Measurements from ENCODE around the gene EHD4.

EHD4 gene

DNA sequence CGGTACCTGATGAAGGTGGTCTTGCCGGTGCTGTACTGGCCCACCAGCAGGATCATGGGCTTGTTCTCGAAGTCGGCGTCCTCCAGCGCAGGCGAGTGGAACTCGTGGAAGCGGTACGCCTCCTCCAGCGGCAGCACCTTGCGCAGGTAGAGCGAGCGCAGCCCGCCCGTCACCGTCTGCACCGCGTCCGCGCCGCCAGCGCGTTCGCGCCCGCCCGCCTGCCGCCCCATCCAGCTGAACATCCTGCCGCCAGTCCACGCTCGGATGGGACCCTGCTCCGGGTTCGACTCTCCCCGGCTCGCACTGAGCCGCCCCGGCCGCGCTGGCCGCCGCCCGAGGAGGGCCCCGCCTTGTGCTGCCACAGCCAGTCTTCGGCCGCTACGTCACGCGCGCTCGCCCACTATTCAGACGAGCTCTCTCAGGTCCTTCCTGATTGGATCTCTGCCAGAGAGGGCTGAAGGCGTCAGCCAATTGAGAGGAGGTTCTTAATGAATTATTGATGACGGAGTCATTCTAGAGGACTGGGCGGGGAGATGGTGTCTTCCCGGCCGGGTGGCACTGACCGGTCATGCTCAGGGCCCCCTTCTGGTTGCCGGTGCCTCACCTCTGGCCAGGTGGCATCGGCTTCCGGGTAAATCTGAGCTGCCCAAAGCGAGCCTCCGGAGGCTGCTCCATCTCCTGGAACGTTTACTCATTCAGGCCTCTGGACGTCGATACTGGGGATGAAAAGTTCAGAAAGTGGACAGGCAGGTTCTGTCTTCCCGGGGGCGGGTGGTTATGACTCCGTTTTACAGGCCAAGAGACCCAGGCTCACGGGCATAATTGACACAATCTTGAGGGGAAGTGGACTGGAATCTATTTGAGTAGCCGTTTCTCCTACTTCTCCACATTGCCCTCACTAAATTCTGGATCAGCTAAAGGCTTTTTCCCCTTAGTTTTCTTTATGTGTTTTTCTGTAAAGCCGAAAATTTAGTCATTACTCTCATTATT, at the start of gene EHD4:
Gene EHD4 (minus strand): TSS at position 305 of the 990 bp plus-strand sequence. CDS start 63 bp downstream, at position 242.
- peak; percentile 98 for DNase-seq

DNA sequence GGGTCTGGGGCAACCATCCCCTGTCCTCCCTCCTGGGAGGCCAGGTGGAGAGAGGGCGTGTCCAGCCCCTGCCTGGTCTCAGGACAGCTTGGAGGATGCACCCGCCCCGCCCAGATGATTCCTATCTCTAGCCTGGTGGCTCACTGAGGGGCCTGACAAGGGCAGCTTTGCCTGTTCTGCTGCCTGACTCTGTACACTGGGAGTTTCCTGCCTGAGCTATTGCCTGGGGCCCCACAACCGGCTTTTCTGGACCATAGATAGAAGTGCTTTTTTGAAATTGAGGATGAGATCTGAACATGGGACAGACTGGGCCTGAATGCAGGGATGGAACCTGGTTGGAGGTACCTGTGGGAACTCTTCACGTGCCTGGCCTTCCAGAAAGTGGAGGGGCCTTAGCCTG, 49.2 kb upstream of the EHD4 start:
- DNase-seq: no peak

DNA sequence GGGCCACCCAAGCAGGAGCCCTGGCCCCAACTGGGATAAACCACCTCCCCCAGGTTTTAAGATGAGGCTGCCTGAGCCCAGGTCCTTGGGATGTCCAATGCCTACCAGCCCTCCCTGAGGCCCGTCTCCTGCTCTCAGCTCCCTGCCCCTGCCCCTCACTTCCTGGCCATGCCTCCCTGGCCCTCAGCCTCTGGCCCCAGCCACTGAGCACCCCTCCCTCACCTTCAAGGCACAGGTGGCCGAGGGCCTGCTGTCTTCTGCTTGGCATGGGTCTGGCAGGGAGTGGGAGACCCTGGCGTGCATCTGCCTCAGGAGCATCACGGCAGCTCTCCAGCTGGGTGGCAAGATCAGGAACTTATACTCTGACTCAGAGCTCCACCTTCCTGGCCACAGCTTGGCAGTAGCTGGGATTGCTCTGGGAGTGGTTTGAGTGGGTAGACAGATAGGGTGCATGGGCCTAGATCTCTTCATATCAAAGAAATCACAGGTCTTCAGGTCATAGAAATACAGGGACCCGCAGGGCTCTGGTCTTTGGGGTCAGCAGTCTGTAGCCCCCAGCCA, 48.4 kb upstream of the EHD4 start, which contains the start of gene PLA2G4E:
Gene PLA2G4E (minus strand): TSS at position 330 of the 561 bp plus-strand sequence. CDS start 12 bp downstream, at position 318.
- DNase-seq: no peak

DNA sequence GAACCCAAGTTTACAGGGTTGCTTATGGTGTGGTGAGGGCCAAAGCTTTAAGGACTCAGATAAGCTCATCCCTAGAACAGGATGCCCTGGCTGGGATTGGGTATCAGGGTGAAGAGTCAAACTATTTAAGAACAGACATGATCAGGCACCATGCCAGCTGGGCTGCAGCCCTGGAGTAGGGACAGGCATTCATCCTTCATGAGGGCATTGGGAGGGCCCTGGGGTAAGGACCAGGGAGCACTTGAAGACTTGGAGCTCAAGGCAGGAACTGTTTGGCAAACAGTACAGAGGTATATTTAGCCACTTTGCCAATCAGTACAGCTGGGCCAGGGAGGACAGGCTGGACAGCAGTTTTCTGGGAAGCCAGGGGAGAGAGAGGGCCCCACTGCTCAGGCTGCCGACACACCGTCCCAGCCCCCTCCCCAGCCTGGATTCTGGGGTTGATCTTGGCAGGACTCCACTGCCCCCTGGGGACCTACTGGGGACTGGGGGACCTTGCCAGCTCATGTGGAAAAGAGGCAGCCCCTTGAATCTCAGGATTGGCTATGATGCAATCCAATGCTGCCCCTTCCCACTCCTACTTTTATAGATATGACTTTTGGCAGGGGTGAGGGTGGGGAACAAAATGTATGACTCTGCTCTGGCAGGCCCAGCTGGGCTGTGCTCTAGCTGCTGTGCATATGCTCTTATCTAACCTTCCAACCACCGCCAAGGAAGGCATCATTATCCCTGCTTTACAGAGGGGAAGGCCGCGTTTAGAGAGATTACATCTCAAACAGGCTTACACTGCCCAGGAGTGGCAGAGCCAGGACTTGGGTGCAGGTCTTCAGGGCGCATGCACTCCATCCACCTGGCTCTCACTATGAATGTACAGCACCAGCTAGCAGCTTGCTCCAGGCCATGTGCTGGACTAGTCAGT, 46.2 kb upstream of the EHD4 start:
- peak; percentile 43 for DNase-seq

DNA sequence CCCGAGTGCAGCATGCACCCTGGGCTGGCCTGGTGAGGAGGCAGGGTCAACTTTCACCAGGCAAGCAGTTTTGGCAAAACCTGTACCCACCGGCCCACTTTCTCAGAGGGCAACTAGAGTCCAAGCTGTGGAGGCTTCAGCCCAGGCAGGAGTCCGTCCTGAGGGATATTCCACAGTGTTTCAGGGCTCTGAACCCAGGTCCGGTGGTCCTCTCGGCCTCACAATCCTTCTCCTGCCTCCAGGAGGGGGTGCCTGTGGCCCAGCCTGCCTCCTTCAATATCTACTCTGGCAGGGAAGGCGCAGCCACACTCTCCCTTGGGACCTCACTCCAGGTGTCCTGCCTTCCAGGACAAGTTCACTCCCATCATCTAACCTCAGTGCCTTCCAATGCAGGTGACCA, 44.6 kb upstream of the EHD4 start:
- DNase-seq: peak; percentile 17

DNA sequence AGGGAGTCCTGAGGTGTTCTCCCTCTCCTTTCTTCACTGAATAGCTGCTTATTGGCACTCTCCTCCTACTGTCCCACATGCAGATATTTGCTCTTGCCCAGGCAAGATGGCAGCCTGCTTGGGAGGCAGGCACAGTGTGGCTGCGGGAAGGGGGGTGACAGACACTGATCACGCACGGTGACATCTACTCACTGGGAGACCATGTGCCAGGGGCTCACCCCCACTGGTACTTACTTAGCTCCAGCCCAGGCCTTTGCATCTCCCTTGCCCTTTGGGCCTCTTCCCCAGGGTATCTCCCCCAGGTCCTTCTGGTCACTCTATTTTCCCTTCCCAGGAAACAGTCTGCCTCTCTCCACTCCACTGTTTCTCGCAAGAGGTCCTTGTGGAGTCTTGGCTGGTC, 42.0 kb upstream of the EHD4 start:
- no peak for DNase-seq

DNA sequence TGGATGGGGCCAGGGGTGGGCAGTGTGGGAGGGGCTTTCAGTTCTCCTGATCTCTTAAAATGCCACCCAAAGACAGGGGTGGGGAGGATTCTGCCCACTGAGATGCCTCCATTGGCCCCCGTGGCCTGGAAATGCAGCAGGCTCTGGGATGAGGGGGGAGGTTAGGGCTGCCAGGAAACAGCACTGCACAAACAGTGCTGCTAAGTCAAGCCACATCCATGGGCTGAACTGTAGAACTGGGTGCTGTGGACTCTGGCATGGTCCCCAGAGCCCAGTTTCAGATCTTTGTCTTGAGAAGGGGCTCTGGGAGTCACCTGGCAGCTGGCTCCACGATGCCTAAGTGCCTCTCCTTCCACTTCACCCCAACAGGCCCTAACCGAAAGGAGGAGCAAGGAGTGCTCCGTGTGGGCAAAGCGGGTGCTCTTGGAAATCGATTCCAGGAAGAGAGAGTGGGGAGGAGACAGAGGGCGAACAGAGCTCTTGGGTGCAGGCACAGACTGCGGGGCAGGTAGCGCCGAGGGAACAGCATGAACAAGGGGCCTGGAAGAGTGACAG, 40.6 kb upstream of the EHD4 start:
- no peak for DNase-seq

DNA sequence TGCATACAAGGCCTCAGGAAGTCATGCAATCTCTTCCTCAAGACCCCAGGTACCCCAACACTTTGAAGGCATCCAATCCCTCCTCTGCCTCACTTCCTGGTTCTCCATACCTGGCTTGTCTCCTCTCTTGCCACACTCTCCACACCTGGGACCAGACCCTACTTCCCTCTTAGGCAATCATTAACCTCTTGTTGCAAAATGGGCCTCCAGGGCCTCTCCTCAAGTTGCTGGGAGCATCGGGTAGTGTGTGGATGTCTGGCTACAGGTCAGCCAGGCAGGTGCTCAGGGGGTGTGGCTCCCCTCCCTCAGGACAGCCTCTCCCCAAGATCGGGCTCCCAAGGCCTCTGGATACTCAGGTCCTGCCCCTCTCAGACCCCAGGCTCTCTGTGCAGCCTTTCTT, 39.9 kb upstream of the EHD4 start:
- no peak for DNase-seq

DNA sequence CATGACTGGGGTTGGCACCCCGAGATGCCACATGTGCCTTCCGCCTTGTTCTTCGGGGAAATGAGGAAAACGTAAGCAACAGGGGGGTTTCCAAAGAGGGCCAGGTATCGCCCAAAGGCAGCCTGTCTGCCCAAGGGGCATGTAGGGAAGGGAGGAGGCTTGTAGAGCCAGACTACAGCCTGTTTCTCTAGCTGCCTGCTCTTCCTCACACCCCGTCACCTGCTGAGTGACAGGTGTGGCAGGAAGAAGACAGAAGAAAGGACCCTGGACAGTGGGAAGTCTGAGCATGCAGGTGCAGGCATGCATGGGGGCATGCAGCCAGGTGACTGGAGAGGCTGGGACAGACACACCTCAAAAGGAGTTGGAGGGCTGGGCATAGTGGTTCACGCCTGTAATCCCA, 38.7 kb upstream of the EHD4 start:
- DNase-seq: no peak

DNA sequence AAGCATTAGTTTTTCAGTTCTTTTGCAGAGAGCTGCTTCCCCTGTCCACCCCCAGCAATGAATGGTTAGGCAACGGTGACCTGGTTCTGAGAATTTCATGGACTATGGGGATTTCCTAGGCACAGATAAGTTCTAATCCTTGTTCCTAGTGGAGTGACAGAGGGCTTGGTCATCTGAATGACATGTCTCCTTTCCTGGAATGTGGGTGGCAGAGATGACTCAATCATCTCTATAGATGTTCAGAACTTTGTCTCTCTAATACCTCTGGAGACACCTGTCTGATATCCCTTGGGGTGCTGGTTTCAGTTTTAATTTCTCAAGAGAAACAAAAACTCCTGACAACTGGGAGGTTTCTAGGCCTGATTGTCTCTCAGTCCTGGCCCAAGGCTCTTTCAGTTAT, 38.1 kb upstream of the EHD4 start:
- DNase-seq: no peak

DNA sequence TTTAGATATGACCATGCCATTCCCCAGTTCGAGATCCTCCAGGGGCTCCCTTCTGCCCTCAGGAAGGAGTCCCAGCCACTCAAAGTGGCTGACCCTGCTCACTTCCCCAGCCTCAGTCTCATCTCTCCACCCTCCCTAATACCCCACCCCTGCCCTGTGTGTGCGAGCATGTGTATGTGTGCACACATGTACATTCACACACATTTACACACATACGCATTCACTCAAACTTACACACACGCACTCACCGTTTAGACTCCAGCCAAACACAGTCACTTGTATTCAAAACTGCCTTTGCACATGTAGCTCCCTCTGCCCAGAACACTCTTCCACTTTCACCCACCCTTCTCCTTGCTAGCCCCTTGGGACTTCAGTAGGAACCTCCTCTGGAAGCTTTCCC, 37.1 kb upstream of the EHD4 start:
- no peak for DNase-seq

DNA sequence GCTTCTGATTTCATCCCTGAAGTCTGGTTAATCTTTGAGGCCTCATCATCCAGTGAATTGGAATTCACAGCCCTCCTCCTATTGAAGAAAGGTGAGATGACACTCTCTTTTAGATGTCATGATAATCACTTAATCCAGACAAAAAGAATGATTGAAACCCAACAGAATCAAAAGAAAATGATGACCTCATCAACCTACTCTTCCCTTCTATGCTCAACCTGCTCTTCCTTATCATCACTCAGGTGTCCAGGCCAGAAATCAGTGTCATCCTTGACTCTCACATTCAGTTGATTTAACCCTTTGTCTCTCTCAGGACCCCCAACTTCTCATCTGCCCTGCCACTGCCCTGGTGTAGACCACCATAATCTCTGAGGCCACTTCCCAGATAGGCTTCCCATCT, 36.7 kb upstream of the EHD4 start:
- DNase-seq: no peak

DNA sequence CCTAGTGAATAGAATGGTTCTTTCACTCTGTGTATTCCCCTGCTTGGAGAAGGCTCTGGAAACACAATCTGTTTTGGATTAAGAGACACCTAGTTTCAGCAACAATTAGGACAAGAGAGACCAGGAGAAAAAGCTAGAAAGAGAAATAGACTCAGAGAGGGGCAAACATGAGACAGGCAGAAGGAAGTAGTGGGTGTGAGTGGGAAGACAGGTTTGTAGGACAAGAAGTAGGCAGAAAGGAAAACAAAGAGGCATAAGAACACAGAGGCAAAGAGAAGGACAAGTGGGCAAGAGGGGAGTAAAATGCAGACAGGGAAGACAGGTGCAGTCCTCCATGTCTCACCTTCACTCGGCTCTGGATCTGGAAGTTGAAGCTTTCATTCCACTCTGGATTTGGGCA, 35.0 kb upstream of the EHD4 start:
- no peak for DNase-seq

DNA sequence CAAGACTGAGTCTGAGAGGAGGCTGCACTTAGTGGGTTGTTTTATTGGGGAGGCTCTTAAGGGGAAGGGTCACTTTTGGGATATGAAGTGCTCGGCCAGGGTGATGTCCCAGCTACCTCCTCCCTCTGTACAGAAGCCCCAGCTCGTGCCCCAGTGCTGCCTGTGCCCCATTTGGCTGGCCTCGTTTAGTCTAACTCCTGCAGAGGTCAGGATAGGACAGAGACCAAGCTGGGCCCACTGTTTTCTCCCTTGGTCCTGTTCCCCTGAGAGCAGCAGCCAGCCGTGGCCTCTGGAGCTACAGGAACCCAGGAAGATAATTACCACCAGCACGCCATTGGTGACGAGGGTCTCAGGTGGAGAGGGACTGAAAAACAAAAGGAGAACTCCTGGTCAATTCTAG, 30.0 kb upstream of the EHD4 start:
- no peak for DNase-seq

DNA sequence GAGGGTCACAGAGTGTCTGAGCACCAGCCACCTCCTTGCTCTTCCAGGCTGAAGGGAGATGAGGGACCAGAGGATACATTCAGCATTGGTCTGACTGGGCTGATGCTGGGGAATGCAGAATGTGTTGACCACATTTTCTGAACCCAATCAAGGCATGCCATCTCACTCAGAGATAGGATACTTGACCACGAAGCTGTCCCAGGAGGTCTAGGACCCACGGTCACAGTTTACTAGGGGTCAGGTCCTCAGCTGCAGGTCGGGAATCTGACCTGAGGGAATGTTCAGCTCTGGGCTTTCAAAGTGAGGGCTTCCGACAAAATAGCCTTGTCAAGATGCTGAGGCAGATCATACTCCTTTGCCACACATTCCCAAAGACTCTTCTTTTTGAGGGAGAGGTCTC, 28.9 kb upstream of the EHD4 start:
- no peak for DNase-seq

DNA sequence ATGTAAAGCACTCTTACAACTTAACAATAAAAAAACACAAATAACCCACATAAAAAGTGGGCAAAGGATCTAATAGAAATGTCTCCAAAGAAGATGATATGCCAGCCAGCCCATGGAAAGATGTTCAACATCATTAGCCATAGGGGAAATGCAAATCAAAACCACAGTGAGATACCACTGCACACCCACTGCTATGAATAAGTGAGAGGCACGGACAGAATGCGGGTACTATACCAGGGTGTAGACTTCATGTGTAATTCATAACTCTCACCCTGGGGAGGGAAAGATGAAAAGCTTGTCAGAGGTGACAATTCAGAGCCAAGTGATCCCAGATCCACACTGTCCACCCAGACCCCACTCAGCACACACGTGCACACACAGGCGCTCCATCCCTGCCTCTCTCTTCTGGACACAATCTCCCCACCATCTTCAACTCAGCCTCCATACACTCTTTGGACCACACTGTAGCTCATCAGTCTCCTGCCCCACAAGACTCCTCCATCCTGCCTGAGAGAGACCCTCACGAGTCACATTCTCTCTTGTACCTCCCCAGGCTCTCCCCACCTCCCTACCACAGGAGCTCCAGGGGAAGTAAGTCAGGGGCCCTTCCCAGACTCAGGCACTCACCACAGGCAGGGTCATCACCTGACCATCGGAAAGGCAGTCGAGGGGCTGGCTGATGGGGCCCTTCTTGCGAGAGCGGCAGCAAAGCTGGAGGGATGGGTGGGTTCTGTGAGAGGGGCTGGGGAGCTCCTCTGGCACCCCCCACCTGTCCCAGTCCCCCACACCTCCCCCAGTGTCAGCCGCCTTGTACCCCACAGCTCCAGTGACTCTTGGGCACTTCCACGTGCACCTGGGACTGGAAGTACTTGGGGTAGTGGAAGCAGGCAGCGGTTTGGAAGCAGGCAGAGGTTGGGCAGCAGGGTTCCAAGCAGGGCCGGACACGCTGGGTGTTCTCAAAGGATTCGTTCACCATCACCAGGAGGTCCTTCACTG, 27.2 kb upstream of the EHD4 start:
- no peak for DNase-seq

DNA sequence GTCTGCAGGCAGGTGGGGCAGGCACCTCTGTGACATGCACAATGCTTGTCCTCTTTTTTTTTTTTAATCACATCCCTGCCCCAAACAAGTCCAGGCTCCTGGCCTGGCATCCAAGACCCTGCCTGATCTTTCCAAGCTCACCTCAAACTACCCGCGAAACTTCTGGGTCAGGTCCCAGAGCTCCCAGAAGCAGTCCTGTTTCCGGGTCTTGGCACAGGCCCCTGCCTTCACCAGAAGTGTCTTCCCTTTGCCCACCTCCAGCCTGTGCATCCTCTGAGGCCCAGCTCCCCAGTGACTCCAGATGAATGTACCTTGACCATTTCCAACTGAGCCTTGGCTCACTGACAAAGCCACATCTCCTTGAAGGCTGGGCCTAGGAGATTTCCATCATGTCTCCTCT, 25.5 kb upstream of the EHD4 start:
- DNase-seq: no peak

DNA sequence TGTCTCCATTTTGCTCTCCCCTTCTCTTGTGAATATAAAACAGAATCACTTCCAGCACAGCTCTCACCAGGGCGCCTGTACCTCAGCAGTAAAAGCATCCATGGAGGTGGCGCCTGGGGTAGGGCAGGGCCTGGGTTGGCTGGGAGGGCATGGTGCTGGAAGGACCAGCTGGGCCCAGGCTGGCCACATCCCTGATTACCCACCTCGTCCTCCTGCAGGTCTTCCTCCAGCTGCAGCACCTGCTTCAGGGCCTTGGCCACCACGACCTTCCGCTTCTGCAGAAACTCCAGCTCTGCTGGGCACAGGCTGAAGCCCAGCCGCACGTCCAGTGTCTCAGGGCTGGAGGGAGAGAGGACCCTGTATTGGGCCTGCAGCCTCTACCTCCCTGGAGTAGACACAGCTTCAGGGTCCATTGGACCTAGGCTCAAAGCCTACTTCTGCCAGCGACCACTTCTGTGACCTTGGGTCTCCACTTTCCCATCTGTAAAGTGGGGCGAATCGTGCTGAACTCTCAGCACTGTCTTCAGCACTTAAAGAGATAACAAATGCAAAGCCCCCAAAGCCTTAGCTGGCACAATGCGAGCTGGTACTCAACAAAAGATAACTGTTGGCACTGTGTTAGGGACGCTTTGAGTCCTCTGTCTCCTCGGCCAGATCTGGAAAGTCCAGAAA, 24.7 kb upstream of the EHD4 start:
- no peak for DNase-seq

DNA sequence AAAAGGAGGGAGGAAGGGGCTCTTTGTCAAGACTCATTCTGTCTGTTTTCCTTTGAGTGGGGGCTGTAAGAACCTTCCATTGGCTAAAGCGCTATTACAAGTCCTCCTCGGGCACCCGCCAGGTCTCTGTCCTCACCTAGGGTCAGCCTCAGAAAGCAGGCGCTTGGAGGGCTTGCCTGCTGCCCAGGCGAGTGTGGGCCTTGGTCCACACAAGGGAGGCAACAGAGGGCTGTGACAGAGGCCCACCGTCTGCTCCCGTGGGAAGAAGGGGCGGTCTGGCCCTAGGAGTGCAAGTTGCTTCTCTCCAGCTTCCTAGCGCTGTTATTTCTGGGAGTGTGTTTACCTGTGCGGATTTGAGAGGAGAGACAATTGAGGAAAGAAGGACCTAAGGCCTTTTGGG, 24.0 kb upstream of the EHD4 start:
- no peak for DNase-seq

DNA sequence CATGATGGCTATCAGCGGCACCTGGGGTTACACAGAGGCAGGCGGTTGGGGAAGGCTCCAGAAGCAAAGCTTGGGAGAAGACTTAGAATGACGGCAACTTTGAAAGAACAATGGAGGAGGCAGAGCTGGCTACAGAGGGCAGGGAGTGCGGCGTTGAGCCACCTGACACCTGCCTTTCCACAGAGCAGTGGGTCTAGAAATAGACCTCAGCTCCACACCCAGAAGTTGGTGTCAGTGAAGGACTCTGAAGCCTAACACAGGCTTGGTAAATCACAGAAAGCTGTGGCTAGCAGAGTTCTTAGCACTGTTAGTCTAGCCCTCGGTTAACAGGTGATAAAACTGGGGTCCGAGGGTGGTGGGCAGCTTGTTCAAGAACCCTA, 23.1 kb upstream of the EHD4 start:
- no peak for DNase-seq
